Ovary (tissue), 9 donors: ENCODE data around the gene CPA4. TPM values are rescaled to one million over a fixed set of nuclear protein-coding genes. Genes with fewer than 3 reads are reported as not detected.

Source experiments
- DNase-seq, 5 donors: peaks; one replicate each; pipeline ENCODE4 v3.0.0-alpha.2; 2019 to 2020
- H3K27ac ChIP-seq, 2 donors: fragments of 200-600 bp; one replicate each; pipeline versions ENCODE4 v1.5.1 to v1.8.0; 2019 to 2022
- H3K27me3 ChIP-seq: fragments of 200-600 bp; one replicate; pipeline ENCODE4 v1.8.0; 2022
- H3K36me3 ChIP-seq: fragments of 200-600 bp; sonication (generic); one replicate; pipeline ENCODE4 v1.5.1; 2019
- H3K4me1 ChIP-seq: one replicate; pipeline ENCODE4 v1.8.1; 2013; ENCODE audit warnings: mild to moderate bottlenecking, moderate library complexity; ENCODE audit not compliant: insufficient read depth
- H3K4me3 ChIP-seq: fragments of 200-600 bp; sonication (generic); one replicate; pipeline ENCODE4 v1.5.1; 2017
- H3K9me3 ChIP-seq, 2 donors: fragments of 200-600 bp in 1 of 2; sonication (generic) in 1 of 2; one replicate each; pipeline versions ENCODE4 v1.5.1 to v1.8.1; 2013 to 2019; ENCODE audit warnings: mild to moderate bottlenecking in 1 of 2, moderate library complexity in 1 of 2
- EP300 ChIP-seq: sonication (generic); formaldehyde crosslinking; IDR thresholded peaks from one replicate; pipeline ENCODE4 v1.6.1; 2017; ENCODE audit warnings: antibody characterized with exemption
- POLR2A ChIP-seq: fragments of 450-650 bp; IDR thresholded peaks from one replicate; pipeline ENCODE4 v1.6.1; 2017; ENCODE audit warnings: antibody characterized with exemption, mild to moderate bottlenecking, moderate library complexity
- WGBS, 3 donors: extraction: QIAGEN DNeasy Blood & Tissue Kit in 1 of 3; methylation state at CpG; one replicate each; pipeline versions ENCODE4 v1.1.5 to v1.1.7; 2013 to 2017; 5-methylcytosine and 5-hydroxymethylcytosine counted together
- intact Hi-C, 4 donors: fragments of 100-400 bp; cut with DNase I; formaldehyde crosslinking; loops; one replicate each; pipeline versions ENCODE4 v1.11.0 to v1.15.1; 2022 to 2023
- polyA plus RNA-seq, 2 donors: library from polyadenylated mRNA; stranded (reverse); fragments of 200-250 nt in 1 of 2; fragments of 350-450 nt in 1 of 2; fragmentation: Illumina TruSeq in 1 of 2; extraction: RNeasy Lipid Tissue Mini Kit (QIAGEN cat#74804) in 1 of 2; gene quantifications; one replicate each; pipeline ENCODE4 v1.2.3, GENCODE V29; 2013 to 2014
- total RNA-seq, 7 donors: library from RNA; depleted of rRNA in 2 of 7; stranded (reverse); fragments of >200 nt in 2 of 7; fragmentation: NEBNext Ultra II Directional in 3 of 7; extraction: Animal tissue kit (Norgen Biotek cat#: 25700) in 3 of 7; gene quantifications; one replicate each; pipeline versions ENCODE4 v1.1.0 to v1.2.4, GENCODE V29; 2016 to 2023
- TF ChIP-seq, protein P1 (sequence below), 3 donors: fragments of 450-650 bp in 2 of 3; fragments of 200-600 bp in 1 of 3; IDR thresholded peaks; one replicate each; pipeline versions ENCODE4 v1.5.1 to v1.8.0; 2016 to 2022; ENCODE audit warnings: antibody characterized with exemption in 3 of 3, mild to moderate bottlenecking in 1 of 3
- donor health status: DM: no; HTN: no; CAD: no; lungs with moderate emphysema.
- donor health status: DM: no; HTN: no; CAD: no.
- donor health status: Bipolar disorder and iron deficiency.
- donor health status: DM: yes; HTN: yes; CAD: no.
- donor health status: DM: no; HTN: no; CAD: no.
- donor health status: DM: yes; HTN: yes; CAD: no.

CPA4 gene
- total and polyA plus RNA-seq, 9 donors, result 0.13 to 1.7 (median 0.33) TPM; not detected in 3

DNA sequence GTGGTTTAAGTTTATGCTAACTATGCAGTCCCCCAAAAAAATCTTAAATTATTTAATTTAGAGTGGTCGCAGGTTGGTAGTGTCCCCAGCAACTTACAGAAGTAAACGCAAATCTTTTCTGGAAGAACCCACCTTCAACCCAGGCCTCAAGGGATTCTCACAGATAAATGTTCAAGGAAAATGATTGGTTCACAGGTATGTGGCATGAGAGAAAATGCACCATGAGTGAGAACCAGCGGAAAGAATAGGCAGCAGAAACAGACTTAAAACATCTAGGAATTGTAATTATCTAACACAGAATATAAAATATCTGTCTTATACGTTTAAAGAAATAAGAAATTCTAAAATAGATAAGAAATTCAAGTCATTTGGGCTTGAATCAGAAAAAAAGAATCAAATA is 48.9 kb downstream of the CPA4 start:
- Histone ChIP-seq H3K4me1 (no peaks in the 10 kb centered on the region), H3K36me3 (no peaks in the 10 kb centered on the region), H3K4me3 (no peak overlapping the region), H3K9me3 (no peaks in the 10 kb centered on the region), H3K27ac (no peak overlapping the region), H3K27me3 (no peaks in the 10 kb centered on the region)
- WGBS, 3 donors, result 94 to 95% (median 95%) methylated on average over 4 of the region's 4 CpGs
- TF ChIP-seq EP300, result no peak
- TF ChIP-seq POLR2A, result no peak
- TF ChIP-seq, protein P1, sequence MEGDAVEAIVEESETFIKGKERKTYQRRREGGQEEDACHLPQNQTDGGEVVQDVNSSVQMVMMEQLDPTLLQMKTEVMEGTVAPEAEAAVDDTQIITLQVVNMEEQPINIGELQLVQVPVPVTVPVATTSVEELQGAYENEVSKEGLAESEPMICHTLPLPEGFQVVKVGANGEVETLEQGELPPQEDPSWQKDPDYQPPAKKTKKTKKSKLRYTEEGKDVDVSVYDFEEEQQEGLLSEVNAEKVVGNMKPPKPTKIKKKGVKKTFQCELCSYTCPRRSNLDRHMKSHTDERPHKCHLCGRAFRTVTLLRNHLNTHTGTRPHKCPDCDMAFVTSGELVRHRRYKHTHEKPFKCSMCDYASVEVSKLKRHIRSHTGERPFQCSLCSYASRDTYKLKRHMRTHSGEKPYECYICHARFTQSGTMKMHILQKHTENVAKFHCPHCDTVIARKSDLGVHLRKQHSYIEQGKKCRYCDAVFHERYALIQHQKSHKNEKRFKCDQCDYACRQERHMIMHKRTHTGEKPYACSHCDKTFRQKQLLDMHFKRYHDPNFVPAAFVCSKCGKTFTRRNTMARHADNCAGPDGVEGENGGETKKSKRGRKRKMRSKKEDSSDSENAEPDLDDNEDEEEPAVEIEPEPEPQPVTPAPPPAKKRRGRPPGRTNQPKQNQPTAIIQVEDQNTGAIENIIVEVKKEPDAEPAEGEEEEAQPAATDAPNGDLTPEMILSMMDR (IDR thresholded peaks at IDR 0.05), result no peak
- intact Hi-C loops, result no loop called here
- DNase-seq, result no peak

DNA sequence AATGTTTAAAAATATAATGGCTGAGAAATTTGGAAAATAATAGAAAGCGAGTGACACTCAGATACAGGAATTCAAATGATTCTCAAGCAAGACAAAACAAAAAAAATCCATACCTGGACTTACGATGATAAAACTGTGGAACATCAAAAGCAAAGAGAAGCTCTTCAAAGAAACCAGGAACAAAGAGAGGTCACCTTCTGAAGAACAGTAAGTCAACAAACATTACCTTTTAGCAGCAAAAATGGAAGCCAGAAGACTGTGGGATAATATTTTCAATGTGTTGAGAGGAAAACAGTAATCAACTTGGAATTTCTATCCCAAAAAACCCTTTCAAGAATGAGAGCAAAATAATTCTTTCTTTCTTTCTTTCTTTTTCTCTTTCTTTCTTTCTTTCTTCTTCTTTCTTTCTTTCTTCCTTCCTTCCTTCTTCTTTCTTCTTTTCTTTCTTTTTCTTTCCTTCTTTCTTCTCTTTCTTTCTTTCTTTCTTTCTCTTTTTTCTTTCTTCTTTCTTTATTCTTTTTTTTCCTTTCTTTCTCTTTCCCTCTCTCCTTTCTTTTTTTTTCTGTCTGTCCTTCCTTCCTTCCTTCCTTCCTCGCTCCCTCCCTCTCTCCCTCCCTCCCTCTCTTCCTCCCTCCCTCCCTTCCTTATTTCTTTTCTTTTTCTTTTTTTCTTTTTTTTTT is 49.9 kb downstream of the CPA4 start:
- WGBS, 3 donors, result 92 to 96% (median 92%) methylated on average over 3 of the region's 3 CpGs

DNA sequence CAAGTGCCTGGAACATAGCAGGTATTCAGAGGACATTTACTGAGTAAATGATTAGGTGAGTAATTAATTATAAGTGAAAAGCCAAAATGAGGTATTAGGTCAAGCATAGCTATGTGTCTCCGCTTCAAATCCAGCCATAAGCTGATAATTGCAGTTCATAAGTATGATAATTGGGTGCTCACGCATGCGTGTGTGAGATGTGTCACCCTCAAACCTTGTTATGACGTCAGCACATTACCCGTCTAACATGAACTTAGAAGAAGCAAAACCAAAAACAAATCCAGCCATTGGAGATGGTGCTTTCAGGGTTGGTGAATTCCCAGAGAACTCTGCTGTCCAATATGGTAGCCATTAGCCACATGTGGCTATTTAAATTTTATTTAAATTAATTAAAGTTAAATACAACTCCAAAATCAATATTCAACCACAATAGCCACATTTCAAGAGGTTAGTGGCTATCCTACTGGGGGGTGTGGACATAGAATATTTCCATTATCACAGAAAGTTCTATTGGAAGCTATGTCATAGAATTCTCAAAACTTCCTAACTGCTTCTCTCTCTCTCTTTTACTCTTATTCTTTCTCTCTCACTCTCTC is 51.4 kb downstream of the CPA4 start, which contains the start of gene CPA5:
Gene CPA5 (plus strand): TSS at position 546 of the 596 bp plus-strand sequence. CDS start 1,670 bp downstream, outside the sequence.
- no peak for DNase-seq
- WGBS, 3 donors, result 96 to 97% (median 96%) methylated on average over 5 of the region's 5 CpGs
- Histone ChIP-seq H3K27me3 (no peaks in the 10 kb centered on the region), H3K27ac (no peak within 1 kb of the TSS), H3K9me3 (no peaks in the 10 kb centered on the region), H3K36me3 (no peaks in the 10 kb centered on the region), H3K4me1 (no peaks in the 10 kb centered on the region), H3K4me3 (no peak within 1 kb of the TSS)
- intact Hi-C loops, result no loop called here
- TF ChIP-seq, protein P1 (IDR thresholded peaks at IDR 0.05), result no peak
- TF ChIP-seq POLR2A (no peak), EP300 (no peak)

More for the DNA sequence above, 49.9 kb downstream of the CPA4 start:
- Histone ChIP-seq H3K4me1 (no peaks in the 10 kb centered on the region), H3K27me3 (no peaks in the 10 kb centered on the region), H3K9me3 (no peaks in the 10 kb centered on the region), H3K27ac (no peak overlapping the region), H3K4me3 (no peak overlapping the region), H3K36me3 (no peaks in the 10 kb centered on the region)
- DNase-seq, result no peak
- TF ChIP-seq EP300 (no peak), POLR2A (no peak)
- intact Hi-C loops, result no loop called here

DNA sequence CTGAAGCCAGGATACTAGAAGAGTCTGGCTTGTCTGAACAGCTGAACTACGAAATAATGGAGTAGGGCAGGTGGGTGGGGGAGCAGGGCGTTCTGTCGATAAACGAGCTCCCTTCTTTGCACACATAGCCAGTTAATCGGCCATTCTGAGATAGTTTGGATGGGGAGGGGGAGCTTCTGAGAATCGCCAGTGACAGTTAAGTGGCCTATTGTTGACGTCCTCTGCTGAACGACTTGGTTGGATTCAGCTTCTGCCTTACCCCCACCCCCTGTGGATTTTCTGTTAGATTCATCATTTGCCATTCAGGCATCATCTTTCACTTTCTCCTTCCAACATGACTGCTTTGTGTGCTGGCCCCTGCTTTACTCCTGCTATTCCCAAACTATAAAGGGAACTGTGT is 52.2 kb downstream of the CPA4 start:
- no peaks in the 10 kb centered on the region for H3K36me3 ChIP-seq
- no peaks in the 10 kb centered on the region for H3K27me3 ChIP-seq
- WGBS, 3 donors, result 30 to 51% (median 36%) methylated on average over 8 of the region's 8 CpGs
- no peak overlapping the region for H3K4me3 ChIP-seq
- no peak for DNase-seq
- TF ChIP-seq, protein P1 (IDR thresholded peaks at IDR 0.05), result no peak
- TF ChIP-seq POLR2A, result no peak
- TF ChIP-seq EP300, result no peak
- no peaks in the 10 kb centered on the region for H3K4me1 ChIP-seq
- H3K9me3 ChIP-seq, result no peaks in the 10 kb centered on the region
- H3K27ac ChIP-seq, result no peak overlapping the region
- intact Hi-C loops, result no loop called here

DNA sequence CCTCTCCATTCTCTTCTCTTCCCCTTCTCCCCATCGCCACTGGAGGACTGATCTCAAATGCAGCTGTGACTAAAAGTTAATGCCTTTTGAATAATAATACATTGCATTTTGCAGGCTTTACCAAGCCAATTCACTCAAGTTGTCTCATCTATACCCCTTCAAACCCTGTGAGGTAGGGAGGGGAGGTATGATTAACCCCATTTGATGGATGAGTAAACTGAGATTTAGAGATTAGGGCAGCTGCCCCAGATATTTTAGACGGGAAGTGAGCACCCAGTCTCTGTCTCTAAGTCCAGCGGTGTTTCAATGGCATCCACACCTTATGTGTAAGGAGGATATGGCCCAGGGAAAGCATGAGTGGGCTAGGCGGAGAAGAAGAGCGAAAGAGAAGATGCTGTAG is 52.8 kb downstream of the CPA4 start:
- intact Hi-C loops, result no loop called here
- H3K27me3 ChIP-seq, result no peaks in the 10 kb centered on the region
- no peak overlapping the region for H3K4me3 ChIP-seq
- no peak overlapping the region for H3K27ac ChIP-seq
- no peak for DNase-seq
- WGBS, 3 donors, result 76 to 95% (median 89%) methylated on average over 4 to 5 of the region's 5 CpGs
- no peaks in the 10 kb centered on the region for H3K36me3 ChIP-seq
- no peaks in the 10 kb centered on the region for H3K9me3 ChIP-seq
- TF ChIP-seq POLR2A (no peak), EP300 (no peak)
- TF ChIP-seq, protein P1 (IDR thresholded peaks at IDR 0.05), result no peak
- no peaks in the 10 kb centered on the region for H3K4me1 ChIP-seq
